B cell (primary cell): ENCODE results near the gene TSPAN33. TPM values are rescaled to one million over a fixed set of nuclear protein-coding genes. Genes with fewer than 3 reads are reported as not detected.
A peak's percentile ranks its signal among the peaks of the same experiment; 100 is the strongest.
"Not testable (repeated sequence)": the region's sequence is repeated elsewhere in the genome, so short reads cannot be mapped to it uniquely, and the experiment has no call there.

Experiments
- ATAC-seq: fragments of 200-7000 bp; cut with Tn5 transposase; one replicate; pipeline ENCODE4 v1.10.0; 2021; ENCODE audit warnings: low read depth, mild to moderate bottlenecking, moderate number of reproducible peaks, moderate library complexity
- CTCF ChIA-PET: fragments of 350-600 bp; sonication (Branson Sonifier 250); formaldehyde crosslinking; loops from one replicate; lab custom pipeline; 2021; ENCODE audit warnings: antibody characterized with exemption, inconsistent platforms; lab: Charles Lee
- POLR2A ChIA-PET: fragments of 350-600 bp; sonication (Branson Sonifier 250); formaldehyde crosslinking; loops from one replicate; lab custom pipeline; 2021; ENCODE audit warnings: antibody characterized with exemption; lab: Charles Lee
- DNase-seq: peaks from one replicate; pipeline ENCODE4 v3.0.0; 2013
- H2AFZ ChIP-seq: 2 replicates; pipeline ENCODE4 v1.6.1; 2012; ENCODE audit warnings: mild to moderate bottlenecking, low read depth, low read length; ENCODE audit not compliant: insufficient read depth, poor library complexity, severe bottlenecking
- H3K27ac ChIP-seq, 2 donors: 1 replicate in 1 of 2; 2 replicates in 1 of 2; pipeline ENCODE4 v1.5.1; 2012 to 2013; ENCODE audit warnings: low read length in 2 of 2, mild to moderate bottlenecking in 2 of 2, moderate library complexity in 1 of 2
- H3K27me3 ChIP-seq, 4 experiments: fragments of 200-600 bp in 1 of 4; sonication (generic) in 1 of 4; replicated peaks in 1 of 4; 1 replicate in 2 of 4; 2 replicates in 2 of 4; pipeline versions ENCODE4 v1.6.1 to v1.7.0; 2013 to 2016; ENCODE audit warnings: low read length in 3 of 4, mild to moderate bottlenecking in 2 of 4, mixed read lengths in 1 of 4, moderate library complexity in 1 of 4; ENCODE audit not compliant: insufficient read depth in 4 of 4, control insufficient read depth in 3 of 4; ENCODE audit errors: control extremely low read depth in 1 of 4
- H3K36me3 ChIP-seq, 2 experiments: replicated peaks in 1 of 2; 1 replicate in 1 of 2; 2 replicates in 1 of 2; pipeline versions ENCODE4 v1.6.1 to v1.7.1; 2013; ENCODE audit warnings: low read length in 1 of 2; ENCODE audit not compliant: insufficient read depth in 2 of 2, control insufficient read depth in 1 of 2; ENCODE audit errors: control extremely low read depth in 1 of 2, extremely low read depth in 1 of 2
- H3K4me1 ChIP-seq, 2 donors: fragments of 200-600 bp in 1 of 2; sonication (generic) in 1 of 2; 1 replicate in 1 of 2; 2 replicates in 1 of 2; pipeline versions ENCODE4 v1.5.1 to v1.6.1; 2013 to 2017; ENCODE audit warnings: low read length in 2 of 2; ENCODE audit not compliant: control insufficient read depth in 2 of 2, insufficient read depth in 2 of 2
- H3K4me2 ChIP-seq: replicated peaks from 2 replicates; pipeline ENCODE3; 2012; ENCODE audit warnings: mild to moderate bottlenecking, low read depth, low read length; ENCODE audit not compliant: poor library complexity, severe bottlenecking
- H3K4me3 ChIP-seq, 5 experiments: fragments of 200-600 bp in 1 of 5; sonication (generic) in 1 of 5; 1 replicate in 3 of 5; 2 replicates in 2 of 5; pipeline versions ENCODE4 v1.5.1 to v1.7.0; 2011 to 2016; ENCODE audit warnings: low read length in 4 of 5, mild to moderate bottlenecking in 4 of 5, low read depth in 2 of 5, control low read depth in 1 of 5, moderate library complexity in 1 of 5; ENCODE audit not compliant: insufficient read depth in 1 of 5; ENCODE audit errors: control extremely low read depth in 1 of 5, extremely low read depth in 1 of 5
- H3K79me2 ChIP-seq: fragments of 200-600 bp; sonication (generic); one replicate; pipeline ENCODE4 v1.6.0; 2016; ENCODE audit warnings: low read length; ENCODE audit not compliant: control insufficient read depth, insufficient read depth
- H3K9ac ChIP-seq: fragments of 200-600 bp; sonication (generic); 2 replicates; pipeline ENCODE4 v1.6.1; 2017; ENCODE audit warnings: mild to moderate bottlenecking, low read length, moderate library complexity
- H3K9me3 ChIP-seq, 3 donors: one replicate each; pipeline versions ENCODE4 v1.6.1 to v1.7.1; 2013; ENCODE audit warnings: low read length in 2 of 3; ENCODE audit not compliant: control insufficient read depth in 2 of 3, insufficient read depth in 1 of 3; ENCODE audit errors: control extremely low read depth in 1 of 3
- H4K20me1 ChIP-seq: 2 replicates; pipeline ENCODE4 v1.6.0; 2012; ENCODE audit warnings: mild to moderate bottlenecking, low read length; ENCODE audit not compliant: insufficient read depth, control insufficient read depth, poor library complexity, severe bottlenecking
- H3K27ac Mint-ChIP-seq: one replicate; pipeline ENCODE4 v1.8.0; 2021; ENCODE audit warnings: mixed read lengths
- H3K27me3 Mint-ChIP-seq: one replicate; pipeline ENCODE4 v1.8.0; 2021; ENCODE audit warnings: mixed read lengths
- H3K4me1 Mint-ChIP-seq: one replicate; pipeline ENCODE4 v1.8.0; 2021; ENCODE audit warnings: mixed read lengths
- H3K4me3 Mint-ChIP-seq: one replicate; pipeline ENCODE4 v1.8.0; 2021; ENCODE audit warnings: mixed read lengths
- H3K9me3 Mint-ChIP-seq: one replicate; pipeline ENCODE4 v1.8.0; 2022; ENCODE audit warnings: mixed read lengths; ENCODE audit not compliant: insufficient read depth
- EZH2 ChIP-seq: IDR thresholded peaks from 2 replicates; pipeline ENCODE4 v1.6.1; 2012; ENCODE audit warnings: borderline replicate concordance, low read depth, mild to moderate bottlenecking, moderate library complexity, low read length; ENCODE audit not compliant: insufficient read depth, poor library complexity, severe bottlenecking
- WGBS: methylation state at CpG from one replicate; pipeline ENCODE4 v1.1.5; 2013; ENCODE audit warnings: missing lambda C conversion rate; ENCODE audit not compliant: insufficient coverage; 5-methylcytosine and 5-hydroxymethylcytosine counted together
- intact Hi-C: fragments of 100-400 bp; cut with micrococcal nuclease; formaldehyde crosslinking; loops from one replicate; pipeline ENCODE4 v1.10.0; 2022
- polyA plus RNA-seq: library from polyadenylated mRNA; depleted of rRNA; stranded (reverse); fragments of >200 nt; gene quantifications from 2 replicates; pipeline ENCODE4 v1.2.3, GENCODE V29; 2012
- total RNA-seq, 2 donors: library from RNA; stranded (reverse); fragments of 120-200 nt in 1 of 2; gene quantifications; 1 replicate in 1 of 2; 2 replicates in 1 of 2; pipeline versions ENCODE4 v1.2.3 to v1.2.4, GENCODE V29; 2013 to 2022
- TF ChIP-seq, protein P1 (sequence below): fragments of 200-600 bp; IDR thresholded peaks from one replicate; pipeline ENCODE4 v1.8.0; 2022; ENCODE audit warnings: antibody characterized with exemption, mild to moderate bottlenecking

The TSPAN33 gene
- total and polyA plus RNA-seq, 2 donors (not counting 1 experiment from before 2014, with no cell fraction given) = 111 TPM

DNA sequence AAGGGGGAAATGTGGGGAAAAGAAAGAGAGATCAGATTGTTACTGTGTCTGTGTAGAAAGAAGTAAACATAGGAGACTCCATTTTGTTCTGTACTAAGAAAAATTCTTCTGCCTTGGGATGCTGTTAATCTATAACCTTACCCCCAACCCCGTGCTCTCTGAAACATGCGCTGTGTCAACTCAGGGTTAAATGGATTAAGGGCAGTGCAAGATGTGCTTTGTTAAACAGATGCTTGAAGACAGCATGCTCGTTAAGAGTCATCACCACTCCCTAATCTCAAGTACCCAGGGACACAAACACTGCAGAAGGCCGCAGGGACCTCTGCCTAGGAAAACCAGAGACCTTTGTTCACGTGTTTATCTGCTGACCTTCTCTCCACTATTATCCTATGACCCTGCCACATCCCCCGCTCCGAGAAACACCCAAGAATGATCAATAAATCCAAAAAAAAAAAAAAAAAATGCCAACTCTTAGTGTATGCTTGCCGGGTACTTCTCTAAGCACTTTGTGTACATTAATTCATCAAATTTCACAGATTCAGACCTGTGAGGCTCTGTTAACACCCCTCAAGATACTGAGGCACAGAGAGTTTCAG is 72.4 kb downstream of the TSPAN33 start:
- H3K79me2 ChIP-seq, H3K4me2 ChIP-seq, H4K20me1 ChIP-seq, H3K4me3 ChIP-seq, H3K4me3 Mint-ChIP-seq, H3K27ac Mint-ChIP-seq, H3K27me3 ChIP-seq, DNase-seq, POLR2A ChIA-PET, H3K27me3 Mint-ChIP-seq, ATAC-seq, H3K4me1 Mint-ChIP-seq, intact Hi-C loops, H3K9me3 ChIP-seq, H3K36me3 ChIP-seq, H3K27ac ChIP-seq, H3K9ac ChIP-seq, H2AFZ ChIP-seq, H3K9me3 Mint-ChIP-seq: not testable (repeated sequence)
- H3K4me1 ChIP-seq = peaks cover 3 to 11% of the 10 kb centered on the region in 2 donors
- CTCF ChIA-PET = interaction anchor here (0.8 to 8.5 kb wide), 11 partner anchors 15 to 255 kb away, joined by 3 to 265 read pairs (median 22); no protein-coding TSS in a partner anchor
- WGBS = 90% methylated on average over 2 of the region's 8 CpGs

DNA sequence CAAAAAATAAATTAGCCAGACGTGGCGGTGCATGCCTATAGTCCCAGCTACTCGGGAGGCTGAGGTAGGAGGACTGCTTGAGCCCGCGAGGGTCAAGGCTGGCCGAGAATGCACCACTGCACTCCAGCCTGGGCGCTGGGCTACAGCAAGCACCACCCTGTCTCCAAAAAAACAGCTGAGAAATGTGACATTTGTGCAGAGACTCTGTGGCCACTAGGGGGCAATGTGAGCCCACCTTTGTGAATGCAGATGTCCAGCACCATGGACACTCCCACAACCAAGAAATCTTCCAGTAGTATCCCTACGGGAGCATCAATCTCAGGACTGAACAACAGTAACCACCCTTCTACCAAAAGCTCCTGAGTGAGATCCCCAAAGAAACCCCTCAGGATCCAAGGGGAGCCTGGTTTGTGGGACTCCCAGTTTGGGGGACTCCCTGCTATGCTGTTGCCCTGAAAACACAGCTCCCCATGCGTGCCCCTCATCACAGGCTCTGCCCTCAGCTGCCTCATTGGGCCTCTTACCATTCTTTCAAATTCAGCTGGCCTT is 74.1 kb downstream of the TSPAN33 start:
- Histone ChIP-seq H3K36me3 (no peaks in the 10 kb centered on the region), H3K4me2 (no peak overlapping the region), H3K27me3 (no peaks in the 10 kb centered on the region), H4K20me1 (no peaks in the 10 kb centered on the region), H3K4me3 (no peak overlapping the region), H3K27ac (no peak overlapping the region), H3K9me3 (peaks cover 0 to 7% (median 0%) of the 10 kb centered on the region in 3 donors), H2AFZ (no peak overlapping the region), H3K79me2 (peaks cover 3% of the 10 kb centered on the region), H3K4me1 (peaks cover 11 to 20% of the 10 kb centered on the region in 2 donors), H3K9ac (no peak overlapping the region)
- POLR2A ChIA-PET = interaction anchor here (0.6 to 0.8 kb wide), 3 partner anchors 43 to 183 kb away, joined by 3 to 9 read pairs (median 9); no protein-coding TSS in a partner anchor
- 13% methylated on average over 9 of the region's 9 CpGs for whole genome bisulfite sequencing
- intact Hi-C loops = loop anchor here (1.0 kb wide), 2 partner anchors 53 to 254 kb away; no protein-coding TSS in a partner anchor
- Mint-ChIP-seq H3K9me3 (no peaks in the 10 kb centered on the region), H3K27me3 (peaks cover 4% of the 10 kb centered on the region), H3K4me1 (peaks cover 16% of the 10 kb centered on the region), H3K4me3 (no peak overlapping the region), H3K27ac (peak overlapping the region; percentile 37)
- TF ChIP-seq, protein P1, sequence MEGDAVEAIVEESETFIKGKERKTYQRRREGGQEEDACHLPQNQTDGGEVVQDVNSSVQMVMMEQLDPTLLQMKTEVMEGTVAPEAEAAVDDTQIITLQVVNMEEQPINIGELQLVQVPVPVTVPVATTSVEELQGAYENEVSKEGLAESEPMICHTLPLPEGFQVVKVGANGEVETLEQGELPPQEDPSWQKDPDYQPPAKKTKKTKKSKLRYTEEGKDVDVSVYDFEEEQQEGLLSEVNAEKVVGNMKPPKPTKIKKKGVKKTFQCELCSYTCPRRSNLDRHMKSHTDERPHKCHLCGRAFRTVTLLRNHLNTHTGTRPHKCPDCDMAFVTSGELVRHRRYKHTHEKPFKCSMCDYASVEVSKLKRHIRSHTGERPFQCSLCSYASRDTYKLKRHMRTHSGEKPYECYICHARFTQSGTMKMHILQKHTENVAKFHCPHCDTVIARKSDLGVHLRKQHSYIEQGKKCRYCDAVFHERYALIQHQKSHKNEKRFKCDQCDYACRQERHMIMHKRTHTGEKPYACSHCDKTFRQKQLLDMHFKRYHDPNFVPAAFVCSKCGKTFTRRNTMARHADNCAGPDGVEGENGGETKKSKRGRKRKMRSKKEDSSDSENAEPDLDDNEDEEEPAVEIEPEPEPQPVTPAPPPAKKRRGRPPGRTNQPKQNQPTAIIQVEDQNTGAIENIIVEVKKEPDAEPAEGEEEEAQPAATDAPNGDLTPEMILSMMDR = peak; percentile 96
- no peak for TF ChIP-seq EZH2
- CTCF ChIA-PET = interaction anchor here (0.5 to 8.5 kb wide), 63 partner anchors 9 to 816 kb away, joined by 3 to 265 read pairs (median 4); partner anchors contain the start of gene KCP
- DNase-seq (peak; percentile 84), ATAC-seq (peak; percentile 82)

DNA sequence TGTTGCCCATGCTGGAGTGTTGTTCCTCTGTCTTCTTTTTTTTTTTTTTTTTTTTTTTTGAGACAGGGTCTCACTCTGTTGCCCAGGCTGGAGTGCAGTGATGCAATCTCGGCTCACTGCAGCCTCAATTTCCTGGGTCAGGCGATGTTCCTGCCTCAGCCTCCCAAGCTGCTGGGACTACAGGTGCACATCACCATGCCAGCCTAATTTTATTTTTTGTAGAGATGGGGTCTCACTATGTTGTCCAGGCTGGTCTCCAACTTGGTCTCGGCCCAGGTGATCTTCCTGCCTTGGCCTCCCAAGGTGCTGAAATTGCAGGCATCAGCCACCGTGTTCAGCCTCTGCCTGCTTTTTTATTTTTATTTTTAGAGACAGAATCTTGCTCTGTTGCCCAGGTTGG is 74.7 kb downstream of the TSPAN33 start:
- CTCF ChIA-PET = interaction anchor here (0.5 to 8.5 kb wide), 45 partner anchors 9 to 816 kb away, joined by 3 to 265 read pairs (median 5); no protein-coding TSS in a partner anchor
- ATAC-seq, H3K27ac ChIP-seq, H3K9me3 Mint-ChIP-seq, H3K27me3 ChIP-seq, H2AFZ ChIP-seq, DNase-seq, H3K36me3 ChIP-seq, H3K4me3 Mint-ChIP-seq, H4K20me1 ChIP-seq, H3K27me3 Mint-ChIP-seq, H3K4me2 ChIP-seq, H3K4me3 ChIP-seq, H3K9me3 ChIP-seq, H3K9ac ChIP-seq, H3K79me2 ChIP-seq, intact Hi-C loops, H3K27ac Mint-ChIP-seq: not testable (repeated sequence)
- peaks cover 18% of the 10 kb centered on the region for H3K4me1 Mint-ChIP-seq
- peaks cover 14 to 21% of the 10 kb centered on the region in 2 donors for H3K4me1 ChIP-seq
- 78% methylated on average over 3 of the region's 4 CpGs for WGBS
- POLR2A ChIA-PET = interaction anchor here (0.7 to 0.8 kb wide), 2 partner anchors 42 to 52 kb away, joined by 3 to 9 read pairs; no protein-coding TSS in a partner anchor
